Testis (tissue), 3 donors: ENCODE data around the gene PLBD1. TPM values are rescaled to one million over a fixed set of nuclear protein-coding genes. Genes with fewer than 3 reads are reported as not detected.

Source experiments
- DNase-seq: peaks from one replicate; pipeline ENCODE4 v3.0.0-alpha.2; 2019
- H3K27ac ChIP-seq, 2 donors: fragments of 200-600 bp; sonication (generic); one replicate each; pipeline ENCODE4 v1.5.1; 2019
- H3K27me3 ChIP-seq: fragments of 200-600 bp; sonication (generic); one replicate; pipeline ENCODE4 v1.5.1; 2019
- H3K36me3 ChIP-seq: fragments of 200-600 bp; sonication (generic); one replicate; pipeline ENCODE4 v1.5.1; 2017; ENCODE audit warnings: low read depth; ENCODE audit errors: missing control alignments
- H3K4me1 ChIP-seq: fragments of 200-600 bp; sonication (generic); one replicate; pipeline ENCODE4 v1.5.1; 2019
- H3K4me3 ChIP-seq, 2 donors: fragments of 200-600 bp; sonication (generic); one replicate each; pipeline ENCODE4 v1.5.1; 2017 to 2019
- H3K9me3 ChIP-seq: fragments of 200-600 bp; sonication (generic); one replicate; pipeline ENCODE4 v1.5.1; 2017
- POLR2A ChIP-seq: fragments of 450-650 bp; IDR thresholded peaks from one replicate; pipeline ENCODE4 v1.6.1; 2017; ENCODE audit warnings: antibody characterized with exemption, mild to moderate bottlenecking, moderate library complexity
- WGBS, 2 donors: methylation state at CpG; one replicate each; pipeline ENCODE4 v1.1.5; 2018; 5-methylcytosine and 5-hydroxymethylcytosine counted together
- intact Hi-C: fragments of 100-400 bp; cut with DNase I; formaldehyde crosslinking; loops from one replicate; pipeline ENCODE4 v1.15.1; 2023; ENCODE audit warnings: low total_unique reads
- polyA plus RNA-seq: library from polyadenylated mRNA; stranded (reverse); fragments of 350-450 nt; fragmentation: Illumina TruSeq; extraction: RNeasy Lipid Tissue Mini Kit (QIAGEN cat#74804); gene quantifications from one replicate; pipeline ENCODE4 v1.2.3, GENCODE V29; 2014; ENCODE audit warnings: low read depth, low replicate concordance; ENCODE audit not compliant: insufficient read depth
- total RNA-seq, 2 donors: library from RNA; depleted of rRNA; stranded (reverse); fragments of >200 nt; gene quantifications; one replicate each; pipeline ENCODE4 v1.2.3, GENCODE V29; 2016
- TF ChIP-seq, protein P1 (sequence below), 3 experiments: fragments of 450-650 bp in 2 of 3; fragments of 200-600 bp in 1 of 3; sonication (generic) in 1 of 3; IDR thresholded peaks; one replicate each; pipeline ENCODE4 v1.5.1; 2016 to 2019; ENCODE audit warnings: antibody characterized with exemption in 3 of 3, mild to moderate bottlenecking in 2 of 3, moderate library complexity in 1 of 3

PLBD1 gene
- total and polyA plus RNA-seq, 3 donors from 2014 or later: 9.3 to 18.5 (median 10.7) TPM

DNA sequence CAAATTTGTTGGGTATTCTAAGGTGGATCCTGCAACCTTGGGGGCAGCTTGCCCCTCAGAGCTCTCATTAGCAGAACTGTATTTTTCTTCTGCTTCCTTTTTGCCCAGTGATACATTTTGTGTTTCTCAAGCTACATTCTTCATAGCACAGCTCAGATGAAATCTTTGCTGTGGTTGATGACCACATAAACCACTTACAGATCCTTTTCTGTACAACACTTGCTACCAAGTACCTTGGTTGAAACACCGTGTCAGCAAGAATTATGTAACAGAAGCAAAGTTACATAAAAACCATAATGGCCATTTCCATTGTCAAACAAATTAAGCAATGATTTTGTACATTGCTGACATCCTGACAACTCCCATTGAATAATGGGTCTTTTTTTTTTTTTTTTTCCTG lies 9.7 kb upstream of the PLBD1 start:
- DNase-seq: no peak
- Histone ChIP-seq H3K4me3 (no peak overlapping the region), H3K36me3 (no peaks in the 10 kb centered on the region), H3K27me3 (no peaks in the 10 kb centered on the region), H3K9me3 (no peaks in the 10 kb centered on the region), H3K4me1 (no peaks in the 10 kb centered on the region), H3K27ac (no peak overlapping the region)
- intact Hi-C loops: no loop called here
- TF ChIP-seq, protein P1, sequence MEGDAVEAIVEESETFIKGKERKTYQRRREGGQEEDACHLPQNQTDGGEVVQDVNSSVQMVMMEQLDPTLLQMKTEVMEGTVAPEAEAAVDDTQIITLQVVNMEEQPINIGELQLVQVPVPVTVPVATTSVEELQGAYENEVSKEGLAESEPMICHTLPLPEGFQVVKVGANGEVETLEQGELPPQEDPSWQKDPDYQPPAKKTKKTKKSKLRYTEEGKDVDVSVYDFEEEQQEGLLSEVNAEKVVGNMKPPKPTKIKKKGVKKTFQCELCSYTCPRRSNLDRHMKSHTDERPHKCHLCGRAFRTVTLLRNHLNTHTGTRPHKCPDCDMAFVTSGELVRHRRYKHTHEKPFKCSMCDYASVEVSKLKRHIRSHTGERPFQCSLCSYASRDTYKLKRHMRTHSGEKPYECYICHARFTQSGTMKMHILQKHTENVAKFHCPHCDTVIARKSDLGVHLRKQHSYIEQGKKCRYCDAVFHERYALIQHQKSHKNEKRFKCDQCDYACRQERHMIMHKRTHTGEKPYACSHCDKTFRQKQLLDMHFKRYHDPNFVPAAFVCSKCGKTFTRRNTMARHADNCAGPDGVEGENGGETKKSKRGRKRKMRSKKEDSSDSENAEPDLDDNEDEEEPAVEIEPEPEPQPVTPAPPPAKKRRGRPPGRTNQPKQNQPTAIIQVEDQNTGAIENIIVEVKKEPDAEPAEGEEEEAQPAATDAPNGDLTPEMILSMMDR (IDR thresholded peaks at IDR 0.05): no peak
- no peak for TF ChIP-seq POLR2A
- WGBS, 2 donors: 56 to 92% methylated on average over 1 of the region's 1 CpG

DNA sequence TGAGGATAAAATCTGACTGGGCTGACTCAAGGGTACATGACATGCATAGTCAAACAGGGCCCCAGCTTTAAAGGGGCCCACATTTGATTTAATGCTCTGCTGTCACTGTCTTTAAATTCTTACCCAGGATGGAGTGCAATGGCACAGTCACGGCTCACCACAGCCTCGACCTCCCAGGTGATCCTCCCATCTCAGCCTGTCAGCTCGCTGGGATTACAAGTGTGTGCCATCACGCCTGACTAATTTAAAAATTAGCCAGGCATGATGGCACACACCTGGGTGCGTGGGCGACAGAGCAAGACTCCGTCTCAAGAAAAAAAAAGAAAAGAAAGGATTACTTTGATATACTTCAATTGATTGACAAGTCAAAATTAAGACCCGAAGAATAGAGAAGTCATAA lies 9.2 kb upstream of the PLBD1 start:
- H3K4me3 ChIP-seq: no peak overlapping the region
- H3K4me1 ChIP-seq: no peaks in the 10 kb centered on the region
- H3K36me3 ChIP-seq: no peaks in the 10 kb centered on the region
- DNase-seq: no peak
- WGBS, 2 donors: 79 to 80% methylated on average over 8 of the region's 8 CpGs
- TF ChIP-seq, protein P1 (IDR thresholded peaks at IDR 0.05): no peak
- no peak for TF ChIP-seq POLR2A
- H3K27me3 ChIP-seq: no peaks in the 10 kb centered on the region
- no peak overlapping the region for H3K27ac ChIP-seq
- H3K9me3 ChIP-seq: no peaks in the 10 kb centered on the region
- intact Hi-C loops: no loop called here

DNA sequence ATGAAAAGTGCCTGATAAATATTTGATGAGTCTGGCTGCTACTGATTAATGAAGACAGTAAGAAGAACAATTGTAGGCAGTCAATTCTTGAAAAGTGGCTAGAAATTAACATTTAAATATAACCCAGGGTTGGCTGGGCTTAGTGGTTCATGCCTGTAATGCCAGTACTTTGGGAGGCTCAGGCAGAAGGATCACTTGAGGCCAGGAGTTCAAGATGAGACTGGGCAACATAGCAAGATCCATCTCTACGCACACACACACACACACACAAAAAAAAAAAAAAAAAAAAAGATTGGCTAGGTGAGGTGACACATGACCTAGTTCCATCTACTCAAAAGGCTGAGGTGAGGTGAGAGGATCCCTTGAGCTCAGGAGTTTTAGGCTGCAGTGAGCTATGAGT lies 7.9 kb upstream of the PLBD1 start:
- TF ChIP-seq POLR2A: no peak
- TF ChIP-seq, protein P1 (IDR thresholded peaks at IDR 0.05): no peak
- 100% methylated on average over 1 of the region's 1 CpG for WGBS, 2 donors
- H3K4me3 ChIP-seq: no peak overlapping the region
- no peaks in the 10 kb centered on the region for H3K4me1 ChIP-seq
- intact Hi-C loops: no loop called here
- no peak for DNase-seq
- no peak overlapping the region for H3K27ac ChIP-seq
- no peaks in the 10 kb centered on the region for H3K27me3 ChIP-seq
- no peaks in the 10 kb centered on the region for H3K36me3 ChIP-seq
- H3K9me3 ChIP-seq: no peaks in the 10 kb centered on the region

DNA sequence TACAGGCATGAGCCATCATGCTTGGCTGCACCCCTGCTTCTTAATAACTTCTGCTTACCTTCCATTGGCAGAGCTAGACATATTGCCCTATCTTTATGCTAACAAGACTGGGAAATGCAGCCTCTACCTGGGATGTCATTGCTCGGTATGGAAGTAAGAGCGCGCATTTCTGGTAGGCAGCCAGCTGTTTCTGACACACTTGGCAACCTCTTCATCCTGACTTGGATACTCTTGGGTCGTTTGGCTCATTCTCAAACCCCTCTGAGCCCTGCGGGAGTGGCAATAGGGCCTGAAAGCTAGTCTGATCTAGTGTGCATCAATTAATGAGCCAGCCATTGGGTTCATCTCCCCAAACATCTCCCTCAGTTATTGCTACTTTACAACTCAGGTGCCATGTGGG lies 5.4 kb upstream of the PLBD1 start:
- TF ChIP-seq, protein P1 (IDR thresholded peaks at IDR 0.05): no peak
- TF ChIP-seq POLR2A: no peak
- no peaks in the 10 kb centered on the region for H3K36me3 ChIP-seq
- H3K4me3 ChIP-seq: no peak overlapping the region
- no peak overlapping the region for H3K27ac ChIP-seq
- no peaks in the 10 kb centered on the region for H3K9me3 ChIP-seq
- H3K4me1 ChIP-seq: no peaks in the 10 kb centered on the region
- 79 to 87% methylated on average over 5 of the region's 5 CpGs for WGBS, 2 donors
- no peak for DNase-seq
- no peaks in the 10 kb centered on the region for H3K27me3 ChIP-seq
- intact Hi-C loops: no loop called here

DNA sequence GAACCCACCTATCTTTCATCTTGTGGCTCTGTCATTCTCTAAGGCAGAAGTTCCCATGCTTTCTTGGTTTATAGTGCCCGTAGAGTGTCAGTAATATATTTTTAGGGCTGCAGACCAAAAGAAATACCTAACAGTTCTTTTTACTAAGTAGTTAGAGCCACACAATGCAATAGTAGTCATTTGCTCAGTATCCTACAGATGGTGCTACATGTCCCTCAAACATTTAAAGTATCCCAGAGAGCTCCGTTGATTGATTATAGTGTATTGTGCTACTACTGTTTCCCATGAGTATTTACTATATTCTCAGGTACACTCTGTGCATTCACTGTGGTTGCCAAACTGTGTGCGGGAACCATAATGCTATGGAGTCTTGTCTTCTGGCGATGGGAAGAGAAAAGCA lies 4.7 kb upstream of the PLBD1 start:
- Histone ChIP-seq H3K4me3 (no peak overlapping the region), H3K27me3 (no peaks in the 10 kb centered on the region), H3K9me3 (no peaks in the 10 kb centered on the region), H3K36me3 (no peaks in the 10 kb centered on the region), H3K27ac (no peak overlapping the region), H3K4me1 (no peaks in the 10 kb centered on the region)
- 87 to 92% methylated on average over 4 of the region's 4 CpGs for WGBS, 2 donors
- DNase-seq: no peak
- TF ChIP-seq POLR2A: no peak
- TF ChIP-seq, protein P1 (IDR thresholded peaks at IDR 0.05): no peak
- intact Hi-C loops: no loop called here
